SK-N-DZ (cell line): ENCODE measurements around the gene TIRAP. TPM values are rescaled to one million over a fixed set of nuclear protein-coding genes. Genes with fewer than 3 reads are reported as not detected.
A peak's percentile ranks its signal among the peaks of the same experiment; 100 is the strongest.
"Not testable (repeated sequence)": the region's sequence is repeated elsewhere in the genome, so short reads cannot be mapped to it uniquely, and the experiment has no call there.

Experiments used
- DNase-seq: peaks from one replicate; pipeline ENCODE4 v3.0.0-alpha.2; 2015; ENCODE audit warnings: low spot score
- polyA plus RNA-seq, 2 experiments: library from polyadenylated mRNA; depleted of rRNA; stranded (reverse); fragments of >200 nt; gene quantifications; 2 replicates each; pipeline ENCODE4 v1.2.3, GENCODE V29; 2014

TIRAP gene, protein sequence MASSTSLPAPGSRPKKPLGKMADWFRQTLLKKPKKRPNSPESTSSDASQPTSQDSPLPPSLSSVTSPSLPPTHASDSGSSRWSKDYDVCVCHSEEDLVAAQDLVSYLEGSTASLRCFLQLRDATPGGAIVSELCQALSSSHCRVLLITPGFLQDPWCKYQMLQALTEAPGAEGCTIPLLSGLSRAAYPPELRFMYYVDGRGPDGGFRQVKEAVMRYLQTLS
- polyA plus RNA-seq (2014; cell fraction: cytosol; rRNA removed) = 1.4 and 2.6 TPM in 2 replicates
- 0.85 and 3.2 TPM in 2 replicates for polyA plus RNA-seq (2014; cell fraction: nucleus; rRNA removed)

DNA sequence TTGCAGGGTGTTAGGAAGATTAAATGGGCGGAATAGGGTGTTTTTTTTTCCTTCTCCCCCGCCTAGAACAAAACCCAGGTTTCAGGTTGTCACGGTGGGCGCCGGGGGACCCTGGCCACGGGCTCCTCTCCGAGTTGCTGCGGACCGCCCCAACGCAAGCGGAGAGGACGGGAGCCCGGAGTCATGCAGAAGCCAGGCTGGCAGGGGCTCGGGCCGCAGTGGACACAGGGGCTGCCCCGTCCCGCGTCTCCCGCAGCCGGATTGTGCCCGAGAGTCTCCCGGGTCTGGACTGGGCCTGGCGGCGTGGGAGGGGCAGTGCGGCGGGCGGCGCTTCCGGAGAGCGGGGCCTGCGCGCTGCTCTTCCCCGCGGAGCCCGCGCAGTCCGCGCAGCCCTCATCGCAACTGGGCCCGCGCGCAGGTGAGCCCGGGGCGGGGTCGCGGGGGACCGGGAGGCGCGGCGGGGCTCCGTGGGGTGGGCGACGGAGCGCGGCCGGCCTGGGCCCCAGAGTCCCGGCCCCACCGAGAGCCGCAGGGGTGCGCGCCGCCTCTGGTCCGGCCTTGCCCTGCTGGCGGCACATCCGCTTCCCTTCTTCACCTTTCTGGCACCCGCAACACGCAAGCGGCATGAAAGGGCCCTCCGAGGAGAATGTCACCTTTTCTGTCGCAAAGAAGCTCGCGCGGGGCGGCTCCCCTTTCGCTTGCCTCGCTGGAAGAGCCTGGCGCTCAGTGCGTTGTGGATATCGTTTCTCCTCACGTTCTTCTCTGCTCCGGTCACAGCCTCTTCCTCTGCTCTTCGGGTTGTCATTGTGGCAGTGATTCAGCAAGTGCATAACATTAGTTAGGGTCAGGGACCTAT, at the start of gene TIRAP:
TSS of gene TIRAP (plus strand) at position 358 of the 856 bp plus-strand sequence. CDS start 7,802 bp downstream, outside the sequence.
- DNase-seq = peak; percentile 29

DNA sequence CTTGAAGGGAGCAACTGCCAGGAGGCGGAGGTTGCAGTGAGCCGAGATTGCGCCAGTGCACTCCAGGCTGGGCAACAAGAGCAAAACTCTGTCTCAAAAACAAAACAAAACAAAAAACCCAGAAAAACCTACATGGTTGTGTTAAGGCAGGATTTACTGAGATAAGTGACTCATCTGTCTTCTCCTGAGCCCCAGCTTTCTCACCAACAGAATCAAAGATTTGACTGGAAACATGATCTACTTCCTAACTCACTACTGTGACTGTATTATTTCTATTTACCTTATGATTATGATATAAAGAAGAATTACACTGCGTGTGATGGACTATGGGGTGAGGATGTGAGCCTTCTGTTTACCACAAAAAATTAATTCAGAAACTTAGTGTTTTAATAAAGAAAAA, 49.5 kb upstream of the TIRAP start:
- DNase-seq = no peak

DNA sequence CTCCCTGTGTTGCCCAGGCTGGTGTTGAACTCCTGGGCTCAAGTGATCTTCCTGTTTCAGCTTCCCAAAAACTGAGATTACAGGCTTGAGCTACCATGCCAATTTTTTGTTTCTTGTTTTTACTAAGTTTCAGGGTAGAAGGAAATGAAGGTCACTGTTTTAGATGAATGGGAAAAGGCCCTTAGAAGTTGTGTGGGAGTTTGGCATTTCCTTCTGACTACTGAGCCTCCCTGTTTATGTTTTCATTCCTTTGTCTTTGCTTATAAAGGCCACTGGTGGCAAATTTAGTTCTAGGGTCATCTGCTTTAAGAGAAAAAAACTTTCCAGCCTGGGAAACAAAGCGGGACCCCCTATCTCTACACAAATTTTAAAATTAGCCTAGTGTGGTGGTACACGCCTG, 36.3 kb upstream of the TIRAP start:
- no peak for DNase-seq

DNA sequence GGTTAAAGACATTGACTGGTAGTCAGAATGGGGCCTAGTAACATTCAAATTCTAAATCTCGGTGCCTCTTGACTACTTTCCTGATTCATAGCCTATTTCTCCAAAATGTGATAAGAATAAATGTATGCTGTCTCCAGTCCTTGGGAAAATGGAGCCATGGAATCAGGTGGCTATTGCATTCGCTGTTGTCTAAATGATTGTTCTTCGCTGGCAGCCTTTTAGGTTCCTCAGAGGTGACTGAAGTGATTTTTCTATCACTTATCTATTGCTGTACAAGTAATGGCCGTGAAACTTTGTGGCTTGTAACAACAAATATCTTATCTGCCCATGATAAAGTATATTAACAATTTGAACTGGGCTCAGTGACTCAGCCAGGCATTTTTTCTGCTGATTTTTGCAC, 29.6 kb upstream of the TIRAP start:
- DNase-seq = no peak

DNA sequence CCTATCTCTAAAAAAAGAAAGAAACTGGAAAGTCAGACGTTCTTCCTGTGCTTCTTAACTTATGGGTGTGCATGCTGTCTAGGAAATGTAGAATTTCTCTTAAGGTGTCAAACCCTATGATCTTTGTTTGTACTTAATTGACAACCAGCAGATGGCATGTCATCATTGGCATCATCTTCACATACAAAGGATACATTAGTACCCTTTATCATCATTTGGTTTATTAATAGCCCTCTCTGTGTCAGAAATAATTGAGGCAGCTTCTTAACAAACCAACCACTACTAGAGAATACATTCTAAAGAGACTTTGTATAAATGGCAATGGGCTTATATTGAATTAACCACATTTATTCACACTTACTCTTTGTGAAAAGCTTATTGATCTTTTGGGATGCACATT, 28.1 kb upstream of the TIRAP start:
- DNase-seq = no peak

DNA sequence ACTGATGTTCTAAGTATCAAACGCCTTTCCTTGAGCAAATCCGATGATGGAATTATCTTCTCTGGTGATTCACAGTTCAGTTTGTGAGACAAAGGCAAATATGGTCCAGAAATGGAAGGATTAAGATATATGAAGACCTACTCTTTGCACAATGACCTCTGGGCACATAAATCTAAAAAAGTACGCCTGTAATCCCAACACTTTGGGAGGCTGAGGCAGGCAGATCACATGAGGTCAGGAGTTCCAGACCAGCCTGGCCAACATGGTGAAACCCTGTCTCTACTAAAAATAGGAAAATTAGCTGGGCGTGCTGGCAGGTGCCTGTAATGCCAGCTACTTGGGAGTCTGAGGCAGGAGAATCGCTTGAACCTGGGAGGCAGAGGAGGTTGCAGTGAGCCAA, 27.4 kb upstream of the TIRAP start:
- not testable (repeated sequence) for DNase-seq

DNA sequence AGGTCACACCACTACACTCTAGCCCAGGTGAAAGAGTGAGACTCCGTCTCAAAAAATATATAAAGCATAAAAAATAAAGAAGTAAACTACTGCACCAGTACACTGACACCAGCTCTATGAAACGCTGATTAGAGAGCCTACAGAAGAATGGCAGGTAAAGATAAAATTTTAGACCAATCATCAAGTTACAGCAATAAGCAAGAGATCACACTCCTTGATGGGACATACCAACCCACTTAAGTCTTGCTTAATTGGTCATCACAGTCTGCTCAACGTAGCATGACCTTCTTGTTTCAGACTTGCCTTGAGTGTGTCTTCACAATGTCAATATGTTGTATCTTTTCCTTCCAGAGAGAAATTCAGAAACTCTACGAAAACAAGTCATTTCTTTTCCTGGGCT, 26.7 kb upstream of the TIRAP start:
- DNase-seq = no peak

DNA sequence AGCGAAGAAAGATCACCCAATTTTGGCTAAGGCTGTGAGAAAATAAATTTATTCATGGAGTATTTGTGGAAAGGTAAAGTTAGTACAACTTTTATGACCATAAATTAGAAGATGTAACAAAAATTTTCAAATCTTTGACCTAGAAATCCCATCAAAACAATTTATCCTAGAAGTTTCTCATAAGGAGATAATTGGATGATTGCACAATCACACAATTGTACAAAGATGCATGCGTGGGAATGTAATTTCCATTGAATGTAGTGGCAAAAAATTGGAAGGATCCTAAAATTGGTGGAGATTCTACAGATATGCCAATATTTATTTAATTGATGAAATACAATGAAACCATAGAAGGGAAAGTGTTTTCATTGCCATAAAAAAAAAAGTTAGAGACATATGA, 25.7 kb upstream of the TIRAP start:
- no peak for DNase-seq

DNA sequence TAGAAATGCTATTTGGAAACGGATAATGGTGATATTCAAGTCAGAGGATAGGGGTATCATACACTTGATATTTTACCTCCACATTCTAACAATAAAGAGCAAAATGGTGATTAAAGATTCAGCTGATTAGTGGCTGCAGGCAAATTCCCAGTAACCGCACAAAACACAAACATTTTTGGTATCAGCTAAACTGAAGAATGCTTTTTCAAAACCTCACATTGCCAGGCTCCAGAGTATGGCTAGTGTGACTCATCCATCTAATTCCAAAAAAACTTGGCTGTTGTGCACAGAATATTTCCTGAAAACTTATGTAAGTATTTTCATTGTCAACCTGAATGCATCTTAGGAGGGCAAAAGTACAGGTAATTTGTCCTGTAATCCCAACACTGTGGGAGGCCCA, 25.1 kb upstream of the TIRAP start:
- DNase-seq = no peak

DNA sequence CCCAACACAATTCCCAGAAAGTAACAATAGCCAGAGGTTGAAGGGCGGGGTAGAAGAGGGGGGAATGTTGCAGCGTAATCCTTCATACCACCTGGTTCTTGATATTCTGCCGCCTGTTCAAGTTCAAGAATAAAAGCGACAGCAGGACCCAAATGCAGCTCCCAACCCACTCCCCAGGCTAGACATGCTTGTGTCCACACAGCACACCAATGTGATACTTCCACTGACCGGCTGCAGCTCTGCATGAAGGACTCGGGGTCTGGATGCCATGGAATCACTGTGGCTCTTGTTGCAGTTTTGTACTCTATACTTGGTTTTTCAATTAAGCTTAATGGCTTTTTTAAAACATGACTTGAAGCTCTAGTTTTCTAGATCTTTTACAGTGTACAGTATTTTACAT, 20.7 kb upstream of the TIRAP start:
- no peak for DNase-seq

DNA sequence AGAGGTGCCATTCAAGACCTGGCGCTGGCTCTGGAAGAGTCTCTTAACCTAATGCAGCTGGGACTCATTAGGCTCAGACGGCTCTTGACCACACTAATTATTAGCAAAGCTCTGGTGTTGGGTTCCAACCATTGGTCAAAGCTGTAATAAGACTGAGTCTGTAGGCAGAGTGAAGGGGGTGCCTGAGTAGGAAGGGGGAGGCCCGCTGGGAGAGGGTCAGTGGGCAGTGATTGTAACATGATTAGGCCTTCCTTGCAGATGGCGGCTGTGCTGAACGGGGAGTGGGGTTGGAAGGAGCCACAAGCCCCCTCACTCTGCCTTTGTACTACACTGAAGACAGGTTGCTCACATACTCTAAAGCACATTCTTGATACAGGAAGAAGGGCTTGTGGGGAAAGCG, 19.4 kb upstream of the TIRAP start:
- DNase-seq = no peak

DNA sequence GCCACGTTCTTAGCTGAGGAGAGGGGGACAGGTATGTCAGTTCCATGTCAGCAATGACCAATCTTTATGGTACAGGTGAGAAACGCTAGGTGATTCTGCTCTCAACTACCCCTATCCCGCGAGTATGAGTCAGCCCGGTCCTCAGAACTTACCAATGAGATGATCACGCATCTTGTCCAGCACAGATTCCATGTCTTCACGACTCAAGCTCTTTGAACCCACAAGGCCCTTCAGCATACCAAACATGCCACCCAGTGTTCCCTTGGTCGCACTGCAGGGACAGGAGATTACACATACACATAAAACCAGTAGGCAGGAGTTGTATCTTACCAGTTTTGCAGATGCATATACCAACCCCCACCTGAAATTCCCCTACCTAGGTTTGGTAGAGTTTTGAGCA, 17.1 kb upstream of the TIRAP start:
- no peak for DNase-seq

DNA sequence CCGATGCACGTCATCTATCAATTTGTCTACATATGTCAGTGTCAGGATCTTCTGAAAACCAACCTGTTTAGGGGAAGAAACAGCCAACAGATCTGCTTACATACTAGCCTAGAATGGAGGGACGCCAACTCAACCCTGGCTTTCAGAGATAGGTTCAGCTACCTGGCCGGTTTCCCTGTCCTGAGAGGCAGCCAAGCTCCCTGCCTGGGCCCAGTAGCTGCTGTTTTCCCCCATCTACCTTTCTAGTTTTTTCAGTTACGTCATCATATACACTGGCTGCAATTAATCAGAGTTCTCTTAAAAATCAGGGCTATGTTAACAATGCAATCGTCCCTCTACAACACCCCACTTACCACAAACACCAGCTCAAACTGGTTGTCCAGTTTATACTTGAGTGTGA, 15.2 kb upstream of the TIRAP start:
- no peak for DNase-seq

DNA sequence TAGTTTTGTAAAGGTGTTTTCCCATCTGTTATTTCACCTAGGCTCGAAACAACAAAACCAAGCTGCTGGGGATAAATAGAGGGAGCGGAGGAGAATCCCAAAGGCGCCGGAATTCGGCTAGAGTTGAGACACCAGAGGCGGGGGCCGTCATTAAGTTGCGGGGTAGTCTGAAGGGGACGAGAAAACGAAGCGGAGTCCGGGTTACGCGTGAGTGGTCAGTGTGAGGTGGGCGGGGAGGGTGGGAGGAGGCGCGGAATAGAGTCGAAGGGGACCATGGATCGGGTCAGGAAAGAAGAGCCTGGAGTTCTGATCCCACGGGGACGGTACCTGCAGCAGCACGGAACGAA, 14.6 kb upstream of the TIRAP start:
- no peak for DNase-seq

DNA sequence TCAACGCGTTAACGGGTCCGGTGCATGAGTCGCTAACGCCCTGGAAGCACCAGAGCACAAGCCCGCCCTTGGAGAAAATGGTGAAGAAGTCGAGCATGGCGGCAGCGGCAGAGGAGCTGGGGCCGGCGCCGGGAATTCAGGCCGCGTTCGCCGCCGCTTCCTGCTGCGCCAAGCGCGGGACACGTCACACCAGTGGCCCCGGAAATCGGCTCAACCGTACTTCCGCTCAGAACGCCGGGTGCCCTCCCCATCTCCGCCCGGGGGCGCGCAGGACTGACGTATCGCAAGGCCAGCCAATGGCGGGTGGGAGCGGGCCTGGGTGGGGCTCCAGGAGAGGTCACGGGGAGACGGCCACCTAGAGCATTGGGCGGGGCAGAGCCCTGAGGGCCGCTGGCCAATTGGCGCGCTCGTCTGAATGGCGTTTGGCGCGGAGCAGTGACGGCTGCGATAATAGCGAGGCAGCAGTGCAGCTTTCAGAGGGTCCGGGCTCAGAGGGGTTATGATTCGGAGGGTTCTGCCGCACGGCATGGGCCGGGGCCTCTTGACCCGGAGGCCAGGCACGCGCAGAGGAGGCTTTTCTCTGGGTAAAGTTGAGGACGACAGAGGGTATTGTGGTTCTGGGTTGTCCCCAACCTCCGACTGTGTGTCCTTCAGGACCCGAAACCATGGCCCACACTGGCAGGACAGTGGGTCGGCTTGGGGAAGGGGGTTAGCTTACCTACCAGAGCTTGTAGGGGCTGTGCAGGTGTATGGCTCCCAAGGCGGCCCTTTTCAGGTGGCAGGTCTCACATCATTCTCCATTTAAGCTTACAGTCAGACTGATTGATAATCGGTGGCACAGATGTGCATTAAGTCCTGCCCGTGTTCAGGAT, 13.9 kb upstream of the TIRAP start, which contains the start of the genes FOXRED1 and SRPRA:
TSS of gene FOXRED1 (plus strand) at position 447 of the 872 bp plus-strand sequence. CDS start at position 500, 53 bp downstream.
TSS of gene SRPRA (minus strand) at position 188 of the 872 bp plus-strand sequence. CDS start at position 97, 91 bp downstream.
- peak; percentile 95 for DNase-seq

DNA sequence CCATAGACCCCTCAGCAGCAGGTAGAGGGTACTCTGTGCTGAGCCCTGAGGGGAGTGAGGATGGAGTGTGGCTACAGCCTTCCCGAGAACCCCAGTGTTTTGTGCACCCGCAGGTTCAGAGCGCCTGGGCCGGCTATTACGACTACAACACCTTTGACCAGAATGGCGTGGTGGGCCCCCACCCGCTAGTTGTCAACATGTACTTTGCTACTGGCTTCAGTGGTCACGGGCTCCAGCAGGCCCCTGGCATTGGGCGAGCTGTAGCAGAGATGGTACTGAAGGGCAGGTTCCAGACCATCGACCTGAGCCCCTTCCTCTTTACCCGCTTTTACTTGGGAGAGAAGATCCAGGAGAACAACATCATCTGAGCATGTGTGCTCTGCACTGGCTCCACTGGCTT, 5.6 kb upstream of the TIRAP start:
- DNase-seq = no peak

DNA sequence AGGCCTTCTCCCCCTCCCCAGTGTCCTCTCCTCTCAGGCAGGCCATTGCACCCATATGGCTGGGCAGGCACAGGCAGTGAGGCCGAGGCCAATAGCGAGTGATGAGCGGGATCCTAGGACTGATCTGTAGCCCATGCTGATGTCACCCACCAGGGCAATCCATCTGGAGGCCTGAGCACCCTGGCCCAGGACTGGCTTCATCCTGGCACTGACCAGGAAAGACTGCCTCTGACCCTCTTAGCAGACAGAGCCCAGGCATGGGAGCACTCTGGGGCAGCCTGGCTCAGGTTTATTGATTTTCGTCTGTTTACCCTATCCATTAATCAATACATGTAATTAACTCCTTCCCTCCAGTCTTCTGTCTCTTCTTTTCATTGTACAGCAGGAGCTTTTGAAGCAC, 5.1 kb upstream of the TIRAP start:
- no peak for DNase-seq

DNA sequence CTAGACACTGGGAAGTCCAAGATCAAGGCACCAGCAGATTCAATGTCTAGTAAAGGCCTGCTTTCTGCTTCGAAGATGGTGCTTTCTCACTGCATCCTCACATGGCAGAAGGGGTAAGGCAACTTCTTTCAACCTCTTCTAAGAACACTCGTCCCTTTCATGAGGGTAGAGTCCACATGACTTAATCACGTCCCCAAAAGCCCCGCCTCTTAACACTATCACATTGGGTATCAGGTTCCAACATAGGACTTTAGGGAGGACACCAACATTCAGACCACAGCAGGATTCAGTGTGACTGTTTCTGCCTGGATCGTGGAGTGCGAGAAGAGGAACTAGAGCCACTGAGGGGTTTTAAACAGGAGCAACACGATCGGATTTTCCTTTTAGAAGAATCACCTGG, 3.7 kb upstream of the TIRAP start:
- no peak for DNase-seq

DNA sequence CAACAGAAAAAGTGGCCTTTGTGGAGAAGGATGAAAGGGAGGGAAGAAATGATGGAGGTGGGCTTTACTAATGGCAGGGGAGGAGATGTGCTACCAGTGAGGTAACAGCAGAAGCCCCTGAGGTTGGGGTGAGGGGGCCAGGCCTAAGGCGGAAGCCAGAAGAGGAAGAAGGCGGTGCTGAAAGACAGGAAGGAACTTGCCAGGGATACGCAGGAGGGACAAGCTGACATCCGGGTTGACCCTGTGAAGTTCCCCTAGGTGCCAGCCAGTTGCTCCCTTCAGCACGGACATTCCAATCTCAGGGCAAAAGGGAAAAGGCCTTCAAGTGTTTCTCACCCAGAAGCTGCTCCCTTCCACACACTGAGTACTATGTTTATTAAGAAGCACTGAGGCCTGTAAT, 2.3 kb upstream of the TIRAP start:
- DNase-seq = no peak

DNA sequence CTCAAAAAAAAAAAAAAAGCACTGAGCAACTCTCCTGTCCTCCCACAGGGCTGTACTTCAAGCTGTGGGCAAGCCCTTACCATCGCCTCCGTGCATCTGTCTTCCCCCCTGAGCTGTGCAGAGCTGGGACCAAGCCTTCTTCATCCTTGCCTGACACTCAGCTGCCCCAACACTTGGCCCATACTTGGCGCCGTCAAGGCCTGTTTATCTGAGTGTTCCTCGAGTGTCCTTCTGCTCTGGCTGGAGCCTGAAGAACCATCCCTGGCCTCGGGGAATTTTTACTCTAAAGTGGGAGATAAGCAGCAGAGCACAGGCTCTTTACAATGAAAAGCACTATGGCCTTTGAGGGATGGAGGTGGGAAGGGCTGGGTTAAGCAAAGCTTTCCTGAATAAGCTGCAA, 1.6 kb upstream of the TIRAP start:
- no peak for DNase-seq

DNA sequence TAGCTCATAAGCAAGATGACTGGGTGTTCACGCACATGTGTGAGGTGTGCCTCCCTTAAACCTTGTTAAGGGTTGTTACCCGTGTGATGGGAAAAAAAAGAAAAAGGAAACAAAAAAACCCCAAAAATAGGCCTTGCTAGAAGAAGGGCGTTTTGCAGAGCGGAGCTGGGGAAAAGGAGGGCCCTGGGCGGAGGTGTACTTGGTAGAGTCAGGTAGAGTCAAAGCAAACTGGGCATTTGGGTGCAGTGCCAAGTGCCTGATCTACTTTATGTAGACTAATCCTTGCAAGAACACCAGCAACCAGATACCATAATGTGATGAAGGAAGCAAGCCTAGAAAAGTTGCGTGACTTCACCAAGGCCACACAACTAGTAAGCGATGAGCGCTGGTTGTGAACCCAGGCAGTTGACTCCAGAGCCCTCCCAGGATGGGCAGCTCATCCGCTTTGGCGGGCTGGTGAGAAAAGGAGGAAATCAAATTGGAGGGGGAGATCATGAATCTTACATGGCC, 1.2 kb upstream of the TIRAP start:
- no peak for DNase-seq

DNA sequence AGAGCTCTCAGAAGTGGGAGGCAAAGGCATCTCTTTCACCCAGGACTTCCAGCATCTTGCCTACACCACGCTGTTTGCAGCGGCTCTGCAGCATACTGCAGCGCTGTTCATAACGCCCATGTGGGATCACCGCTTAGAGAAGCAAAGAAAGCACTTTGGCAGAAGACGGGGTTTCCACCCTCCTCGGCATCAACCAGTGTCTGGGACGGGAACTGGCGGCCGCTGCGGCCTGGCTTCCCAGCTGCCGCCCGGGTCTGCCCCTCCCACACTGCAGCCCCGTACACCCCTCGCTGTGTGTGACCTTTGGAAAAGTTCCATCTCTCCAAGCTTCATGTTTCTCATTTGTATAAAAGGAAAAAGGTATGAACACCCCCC, 545 bp upstream of the TIRAP start:
- peak; percentile 13 for DNase-seq
